ENCODE measurements around the gene GPAM.

GRCh38 chr10:112124866-112125265 is 58.7 kb downstream of the GPAM start:
- TF ChIP-seq POLR2AphosphoS5 (IDR thresholded peaks at IDR 0.05; ENCODE audit: low read depth, low read length): no peak
- TF ChIP-seq POLR2A (IDR thresholded peaks at IDR 0.05; ENCODE audit: low read depth, low read length): no peak
